ENCODE data around the gene HECW1. TPM values are rescaled to one million over a fixed set of nuclear protein-coding genes. Genes with fewer than 3 reads are reported as not detected.

The HECW1 gene
- total RNA-seq, 1 experiment from 2014 or later, result 6.7 TPM

DNA sequence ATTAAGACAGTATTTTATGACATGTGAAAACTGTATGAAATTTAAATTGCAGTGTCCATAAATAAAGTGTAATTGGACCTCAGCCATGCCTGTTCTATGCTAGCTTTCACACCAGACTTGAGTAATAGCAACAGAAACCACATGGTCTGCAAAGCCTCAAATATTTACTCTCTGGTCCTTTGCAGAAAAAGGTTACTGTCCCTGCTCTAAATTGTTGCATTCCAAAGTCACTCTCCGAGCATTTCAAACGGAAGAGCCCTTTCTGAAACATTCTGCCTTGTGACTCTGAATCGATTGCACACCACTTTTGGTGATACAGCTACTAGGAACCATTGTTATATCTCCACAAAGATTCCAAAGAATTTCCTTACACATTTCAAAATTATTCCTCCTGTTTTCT is 389.4 kb downstream of the HECW1 start:
- peak; percentile 80 for DNase-seq (ENCODE audit: low read depth)

DNA sequence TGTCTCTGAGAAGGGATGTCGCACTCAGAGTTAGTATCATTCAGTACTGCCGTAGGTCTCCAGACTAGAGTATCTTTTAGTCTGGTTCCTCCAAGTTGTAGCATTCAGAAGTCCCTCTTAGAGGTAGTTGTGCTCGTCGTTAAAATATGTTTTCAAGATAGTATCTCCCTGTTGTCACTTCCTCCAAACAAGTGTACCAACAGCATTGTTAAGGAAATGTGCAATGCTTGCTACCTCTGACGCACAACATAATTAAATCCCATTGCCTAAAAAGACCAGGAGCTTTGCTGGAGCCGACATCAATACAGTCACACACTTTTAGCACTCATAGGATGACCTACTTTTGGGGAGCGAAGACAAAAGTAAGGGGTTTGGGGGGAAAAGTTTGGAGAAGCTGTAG is 390.5 kb downstream of the HECW1 start:
- no peak for DNase-seq (ENCODE audit: low read depth)

DNA sequence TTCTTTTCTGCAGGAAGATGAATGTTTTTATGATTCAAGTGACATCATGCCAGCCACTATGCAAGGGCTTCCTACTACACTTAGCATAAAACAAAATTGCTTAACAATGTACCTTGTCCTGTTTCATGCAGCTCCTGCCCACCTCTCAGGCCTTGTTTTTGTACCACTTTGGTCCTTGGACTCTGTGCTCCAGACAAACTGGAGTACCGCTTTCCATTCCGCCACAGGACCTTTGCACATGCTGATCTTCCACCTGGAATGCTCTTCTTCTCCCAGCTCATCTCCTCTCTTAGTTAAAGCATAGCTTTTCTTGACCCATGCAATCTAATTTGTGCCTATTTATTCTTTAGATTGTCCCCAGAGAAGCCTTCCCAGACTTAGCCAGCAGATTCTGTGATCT is 393.0 kb downstream of the HECW1 start:
- DNase-seq (ENCODE audit: low read depth), result no peak

DNA sequence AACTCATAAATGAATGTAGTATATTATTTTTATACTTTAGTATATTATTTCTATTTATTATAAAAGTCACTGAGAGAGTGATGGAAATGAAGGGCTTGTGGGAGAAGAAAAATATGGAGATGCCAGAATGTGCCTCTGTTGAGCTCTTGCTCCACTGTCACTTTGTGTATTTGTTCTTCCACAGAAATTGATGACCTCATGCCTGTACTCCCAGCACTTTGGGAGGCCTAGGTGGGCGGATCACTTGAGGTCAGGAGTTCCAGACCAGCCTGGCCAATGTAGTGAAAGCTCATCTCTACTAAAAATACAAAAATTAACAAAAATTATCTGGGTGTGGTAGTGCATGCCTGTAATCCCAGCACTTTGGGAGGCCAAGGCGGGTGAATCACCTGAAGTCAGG is 394.0 kb downstream of the HECW1 start:
- no peak for DNase-seq (ENCODE audit: low read depth)

DNA sequence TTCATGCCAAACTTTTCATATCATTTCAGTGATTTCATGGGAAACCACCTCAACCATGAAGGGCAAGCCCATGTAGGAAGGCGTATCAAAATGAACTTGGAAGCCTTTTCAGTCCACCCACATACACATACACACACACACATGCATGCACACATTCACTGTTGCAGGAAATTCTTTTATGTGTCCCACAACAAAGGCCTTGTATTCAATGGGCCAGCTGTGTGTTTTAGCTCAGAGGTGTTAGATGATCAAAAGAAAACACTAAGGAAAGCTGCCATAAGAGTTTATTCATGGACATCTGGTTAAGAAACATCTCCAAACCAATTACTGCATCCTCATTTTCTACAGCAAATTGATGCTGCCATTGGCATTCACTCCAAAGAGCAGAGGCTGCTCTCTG is 396.0 kb downstream of the HECW1 start:
- no peak for DNase-seq (ENCODE audit: low read depth)

DNA sequence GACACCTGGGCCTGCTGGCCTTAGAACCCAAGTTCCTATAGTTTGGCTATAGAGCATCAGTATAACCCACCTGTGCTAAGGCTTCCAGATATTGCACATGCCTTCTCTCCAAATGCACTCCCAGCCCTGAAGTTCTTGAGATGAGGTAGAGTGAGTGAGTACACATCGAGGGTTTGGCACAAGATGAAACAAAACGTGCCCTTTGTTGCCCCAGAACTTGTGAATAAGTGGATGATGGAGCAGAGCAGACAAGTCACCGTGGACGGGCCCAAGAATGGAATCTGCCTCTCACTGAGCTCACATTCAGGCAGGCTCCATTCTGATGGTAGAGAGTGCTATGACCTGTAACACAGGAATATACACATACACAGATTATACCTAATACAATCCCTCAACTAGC is 397.5 kb downstream of the HECW1 start:
- DNase-seq (ENCODE audit: low read depth), result peak; percentile 12

DNA sequence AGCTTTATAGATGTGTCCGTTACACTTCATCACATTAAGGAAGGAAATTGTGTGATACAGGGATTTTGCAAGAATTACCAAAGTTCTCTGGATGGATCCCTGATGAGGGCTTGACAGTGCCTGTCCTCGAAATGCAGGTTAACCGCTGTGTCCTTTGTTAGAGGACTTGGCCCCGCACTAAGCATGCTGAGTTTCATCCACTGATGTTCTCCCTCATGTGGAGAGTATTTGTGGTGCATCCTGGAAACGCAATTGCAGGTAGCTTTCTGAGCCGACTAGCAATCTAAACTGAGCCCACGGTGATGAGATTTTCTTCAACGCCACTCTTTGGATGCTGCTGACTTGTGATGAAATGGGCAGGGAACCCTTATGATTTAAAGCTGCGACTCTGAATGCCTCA is 398.6 kb downstream of the HECW1 start:
- no peak for DNase-seq (ENCODE audit: low read depth)

DNA sequence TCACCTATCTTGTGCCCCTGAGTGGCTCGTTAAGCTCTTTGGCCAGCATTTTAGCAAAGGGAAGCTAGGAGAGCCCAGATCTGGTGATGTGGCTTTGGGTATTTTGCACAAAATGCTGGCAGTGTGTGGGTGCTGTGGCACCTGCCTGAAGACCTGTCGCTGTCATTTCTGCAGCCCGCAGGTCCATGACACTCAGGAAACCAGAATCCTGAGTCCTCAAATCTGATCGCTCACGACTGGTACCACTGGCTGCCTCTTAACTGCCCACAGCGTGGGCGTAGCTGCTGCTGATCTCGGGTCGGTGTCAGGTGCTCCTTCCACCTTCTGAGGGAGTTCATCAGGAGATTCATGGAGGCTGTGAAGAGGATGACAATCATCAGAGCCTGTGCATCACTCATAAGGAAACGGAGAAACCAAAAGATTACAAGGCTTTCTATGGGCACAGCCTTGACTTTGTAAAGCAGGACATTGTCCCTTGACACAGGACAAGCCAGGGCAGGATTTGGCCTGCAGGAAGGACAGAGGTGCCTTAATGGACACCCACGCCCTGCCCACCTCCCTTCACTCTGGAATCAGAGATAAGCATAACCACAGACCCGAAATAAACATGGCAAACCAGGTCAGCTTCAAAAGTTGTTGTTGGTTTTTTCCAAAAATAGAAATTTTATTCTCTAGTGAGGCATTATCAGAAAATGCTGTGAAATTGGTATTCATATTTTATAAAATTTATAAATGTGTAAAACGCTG is 399.5 kb downstream of the HECW1 start:
- no peak for DNase-seq (ENCODE audit: low read depth)

DNA sequence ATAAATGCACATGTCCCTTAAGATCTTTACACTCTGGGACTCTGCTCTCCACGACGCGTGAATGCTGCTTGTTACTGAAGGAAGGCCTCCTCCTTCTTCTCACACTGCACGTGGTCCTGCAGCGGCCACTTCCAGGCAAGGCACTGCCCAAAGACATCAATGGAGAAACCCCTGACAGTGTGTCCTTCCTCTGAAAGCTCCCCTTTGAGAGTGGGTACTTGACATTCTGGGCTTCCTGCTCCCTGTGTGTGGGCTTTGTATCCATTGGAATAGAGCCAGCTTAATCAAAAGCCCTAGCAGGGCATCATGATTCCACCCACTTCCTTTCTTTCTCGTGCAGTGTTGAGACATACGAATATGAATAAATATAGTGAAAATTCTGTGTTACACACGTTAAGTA is 400.8 kb downstream of the HECW1 start:
- no peak for DNase-seq (ENCODE audit: low read depth)

DNA sequence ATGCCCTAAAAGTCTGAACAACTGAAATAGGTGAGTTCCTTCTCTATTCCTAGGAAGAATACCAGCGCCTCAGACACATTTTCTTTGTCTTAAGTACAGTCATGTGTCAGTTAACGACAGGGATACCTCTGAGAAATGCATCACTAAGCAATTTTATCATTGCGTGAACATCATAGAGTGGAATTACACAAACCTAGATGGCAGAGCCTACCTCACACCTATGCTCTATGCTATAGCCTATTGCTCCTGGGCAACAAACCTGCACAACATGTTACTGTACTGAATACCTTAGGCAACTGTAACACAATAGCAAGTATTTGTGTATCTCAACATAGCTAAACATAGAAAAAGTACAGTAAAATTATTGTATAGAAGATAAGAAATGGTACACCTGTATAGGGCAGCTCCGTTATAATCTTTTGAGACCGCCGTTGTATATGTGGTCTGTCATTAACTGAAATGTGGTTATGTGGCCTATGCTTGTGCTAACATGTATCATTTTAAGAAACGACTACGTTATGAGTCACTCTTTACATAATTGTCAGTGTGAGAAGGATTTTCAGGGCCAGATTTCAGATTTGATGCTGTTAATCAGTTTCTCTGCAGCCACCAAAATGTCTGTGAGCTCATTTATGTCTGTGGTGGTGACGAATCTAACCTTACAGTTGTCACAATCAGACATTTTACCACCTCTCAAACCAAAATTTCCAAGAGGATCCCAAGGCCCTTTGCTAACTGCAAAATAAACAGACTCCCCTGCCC is 404.3 kb downstream of the HECW1 start:
- peak; percentile 63 for DNase-seq (ENCODE audit: low read depth)

DNA sequence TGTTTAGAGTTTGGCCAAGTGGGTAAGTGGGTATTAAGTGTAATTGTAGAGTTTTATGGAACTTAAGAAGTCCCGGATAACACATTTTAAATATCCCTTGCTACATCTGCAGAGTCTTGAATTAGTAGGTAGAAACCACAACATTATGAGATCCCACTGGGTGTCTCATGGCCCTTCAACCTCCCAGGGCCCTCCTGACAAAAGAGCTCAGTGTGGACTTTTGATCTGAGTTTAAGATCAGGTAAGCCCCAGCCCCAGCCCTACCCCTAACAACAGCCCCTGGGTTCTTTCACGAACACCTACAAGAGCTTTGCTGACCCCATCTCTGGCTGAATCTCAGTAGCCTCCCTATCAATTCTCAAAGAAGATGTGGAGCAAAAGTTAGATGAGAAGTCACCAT is 405.0 kb downstream of the HECW1 start:
- DNase-seq (ENCODE audit: low read depth), result no peak

DNA sequence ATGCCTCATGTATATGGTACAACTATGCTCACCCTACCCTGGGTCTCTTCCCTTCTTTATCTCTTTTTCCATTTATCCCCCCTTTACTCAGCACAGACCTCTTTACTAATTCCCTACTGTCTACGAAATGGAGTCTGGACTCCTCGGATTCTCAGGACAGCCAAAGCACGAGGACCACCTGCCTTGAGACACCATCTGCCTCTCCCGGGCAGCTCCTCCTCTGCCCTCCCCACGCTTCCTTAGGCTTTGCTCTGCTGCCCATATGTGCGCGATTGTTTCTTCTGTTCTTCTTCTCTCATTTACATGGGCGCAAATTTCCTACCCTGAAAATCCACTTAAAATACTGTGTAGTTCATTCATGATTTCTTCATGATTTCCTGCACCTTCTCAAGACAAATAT is 407.8 kb downstream of the HECW1 start:
- no peak for DNase-seq (ENCODE audit: low read depth)

DNA sequence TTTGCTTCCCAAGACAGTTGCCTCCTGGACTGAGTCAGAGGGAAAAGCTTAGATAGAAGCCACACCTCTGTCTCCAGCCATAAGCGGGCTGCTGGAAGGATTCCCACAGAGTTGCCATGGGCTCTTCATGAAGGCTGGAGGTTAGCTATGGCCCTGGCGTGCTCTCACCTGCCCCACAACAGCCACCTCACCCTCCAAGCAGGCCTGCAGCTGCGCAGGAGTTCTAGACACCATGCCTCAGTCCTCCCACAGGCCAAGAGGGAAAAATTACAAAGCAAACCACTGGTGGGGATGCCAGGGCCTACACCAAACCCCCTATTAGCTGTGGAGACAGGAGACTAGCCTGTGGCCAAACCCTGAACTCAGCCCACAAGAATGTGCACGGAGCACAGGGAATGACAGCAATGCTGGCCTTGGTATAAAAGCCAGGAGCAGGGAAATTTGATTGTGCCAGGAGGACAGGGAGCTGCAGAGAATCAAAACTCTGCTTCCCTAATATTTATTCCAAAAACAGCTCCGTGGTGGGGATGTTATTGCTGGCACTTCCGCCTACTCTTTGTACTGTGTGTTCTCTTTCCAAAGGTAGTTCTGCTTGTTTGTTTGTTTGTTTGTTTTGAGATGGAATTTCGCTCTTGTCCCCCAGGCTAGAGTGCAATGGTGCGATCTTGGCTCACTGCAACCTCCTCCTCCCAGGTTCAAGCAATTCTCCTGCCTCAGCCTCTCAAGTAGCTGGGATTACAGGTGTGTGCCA is 410.1 kb downstream of the HECW1 start:
- DNase-seq (ENCODE audit: low read depth), result peak; percentile 96

DNA sequence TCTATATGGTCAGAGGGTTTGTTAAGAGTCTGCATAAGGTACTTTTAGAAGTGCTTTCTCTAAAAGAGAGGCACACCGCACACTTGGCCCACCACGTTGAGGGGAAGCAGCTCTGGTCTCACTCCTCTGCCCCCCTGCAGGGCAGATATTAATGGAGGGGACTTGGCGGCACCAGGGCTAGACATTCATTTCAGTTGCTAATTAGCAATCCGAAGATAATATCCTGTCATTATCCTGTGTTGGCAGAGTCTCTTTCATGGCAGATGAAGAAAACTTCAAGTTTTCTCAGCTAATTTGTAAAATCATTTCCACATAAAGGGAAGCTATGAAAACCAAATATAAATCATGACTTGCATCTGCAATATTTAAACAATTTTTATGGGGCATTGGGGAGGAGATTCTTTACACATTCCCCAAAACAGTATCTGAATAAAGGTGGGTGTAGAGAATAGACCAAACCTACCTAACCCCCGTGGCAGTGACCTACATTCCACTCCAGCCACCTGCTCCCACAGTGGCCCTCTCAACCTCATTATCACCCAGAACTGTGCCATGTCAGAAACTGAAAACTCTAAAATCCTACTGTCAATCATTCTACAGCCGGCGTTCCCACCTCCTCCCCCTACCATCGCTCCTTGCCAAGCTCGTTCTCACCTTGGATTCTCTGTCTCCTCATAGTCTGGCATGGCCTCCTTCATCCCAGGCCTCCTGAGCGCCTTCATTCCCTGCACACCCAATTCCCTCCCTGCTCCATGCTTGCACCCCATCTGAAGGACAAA is 416.3 kb downstream of the HECW1 start:
- no peak for DNase-seq (ENCODE audit: low read depth)

DNA sequence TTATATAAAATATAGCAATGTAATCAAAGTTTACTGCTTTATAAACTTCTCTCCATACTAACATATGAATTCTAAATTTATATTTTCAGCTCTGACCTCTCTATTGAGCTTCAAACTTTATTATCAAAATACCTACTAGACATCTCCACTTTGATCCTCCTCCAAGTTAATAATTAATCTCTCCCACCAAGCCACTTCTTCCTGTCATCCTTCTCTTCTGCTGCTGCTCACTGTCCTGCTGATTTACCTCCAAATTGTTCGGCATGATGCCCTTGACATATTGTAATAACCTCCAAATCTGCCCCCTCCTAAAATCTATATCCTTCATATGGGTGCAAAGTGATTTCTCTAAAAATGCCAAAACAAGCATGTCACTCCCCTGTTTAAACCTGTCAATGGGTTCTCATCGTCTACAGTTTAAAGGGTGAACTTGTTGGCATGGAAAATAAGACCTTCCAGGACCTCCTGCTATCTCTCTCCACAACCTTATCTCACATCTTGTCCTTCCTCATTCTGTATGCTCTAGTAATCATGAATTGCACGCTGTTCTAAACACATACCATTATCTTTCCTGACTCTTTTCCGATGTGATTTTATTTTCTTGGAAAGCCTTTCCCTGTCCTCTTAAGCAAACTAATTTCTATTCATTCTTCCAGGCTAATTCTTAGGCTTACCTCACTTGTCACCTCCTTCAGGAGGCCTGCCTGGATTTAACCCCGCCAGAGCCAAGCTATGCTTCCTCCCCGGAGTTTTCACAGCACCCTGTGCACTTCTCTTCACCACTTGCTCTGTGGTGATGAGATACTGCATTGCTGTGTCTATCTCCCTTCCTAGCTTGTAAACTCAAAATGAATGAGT is 418.3 kb downstream of the HECW1 start:
- no peak for DNase-seq (ENCODE audit: low read depth)

DNA sequence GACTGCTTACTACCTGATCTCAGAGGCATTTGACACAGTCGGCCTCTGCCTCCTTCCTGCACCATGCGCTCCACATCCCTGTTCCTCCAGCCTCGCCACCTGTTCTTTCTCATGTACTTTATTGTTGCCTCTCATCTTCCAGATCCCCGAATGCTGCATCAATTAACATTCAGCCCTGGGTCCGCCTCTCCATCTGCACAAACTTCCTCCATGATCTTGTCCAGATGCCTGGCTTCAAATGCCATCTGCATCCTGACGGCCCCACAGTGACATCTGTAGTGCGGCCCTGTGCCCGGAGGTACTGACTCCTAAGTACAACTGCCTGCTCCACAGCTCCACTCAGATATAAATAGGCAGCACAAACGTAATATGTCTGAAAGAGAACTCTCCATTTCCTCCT is 419.3 kb downstream of the HECW1 start:
- DNase-seq (ENCODE audit: low read depth), result no peak

DNA sequence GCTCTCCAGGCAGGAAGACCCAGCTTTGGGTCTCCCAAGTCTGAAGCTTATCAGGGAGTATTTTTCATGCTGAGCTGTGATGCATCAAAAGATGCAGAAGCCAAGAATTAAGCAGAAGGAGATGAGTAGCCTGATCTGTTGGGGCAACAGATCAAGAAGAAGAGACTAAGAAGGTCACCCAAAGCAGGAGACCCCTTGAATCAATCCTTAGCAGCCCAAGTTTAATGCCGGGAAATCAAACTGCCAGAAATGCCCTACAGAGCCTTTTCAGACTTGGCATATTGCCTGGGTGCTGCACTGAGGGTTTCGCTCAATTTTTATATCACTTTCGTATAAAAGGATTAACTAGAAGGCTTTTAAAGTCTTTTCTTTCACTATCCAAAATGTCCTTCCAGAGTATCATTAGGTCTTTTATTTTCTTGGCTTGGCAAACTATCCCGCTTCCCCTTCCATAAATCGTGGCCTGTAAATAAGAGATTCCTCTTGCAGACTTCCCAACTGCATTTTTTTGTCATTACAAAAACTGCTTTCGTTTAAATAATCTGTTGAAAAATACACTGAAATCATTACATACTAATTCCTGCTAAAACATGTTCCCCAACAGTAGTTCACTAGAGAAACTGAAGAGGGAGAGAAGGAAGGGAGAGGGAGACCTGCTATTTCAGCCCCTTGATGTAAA is 421.5 kb downstream of the HECW1 start:
- DNase-seq (ENCODE audit: low read depth), result peak; percentile 15

DNA sequence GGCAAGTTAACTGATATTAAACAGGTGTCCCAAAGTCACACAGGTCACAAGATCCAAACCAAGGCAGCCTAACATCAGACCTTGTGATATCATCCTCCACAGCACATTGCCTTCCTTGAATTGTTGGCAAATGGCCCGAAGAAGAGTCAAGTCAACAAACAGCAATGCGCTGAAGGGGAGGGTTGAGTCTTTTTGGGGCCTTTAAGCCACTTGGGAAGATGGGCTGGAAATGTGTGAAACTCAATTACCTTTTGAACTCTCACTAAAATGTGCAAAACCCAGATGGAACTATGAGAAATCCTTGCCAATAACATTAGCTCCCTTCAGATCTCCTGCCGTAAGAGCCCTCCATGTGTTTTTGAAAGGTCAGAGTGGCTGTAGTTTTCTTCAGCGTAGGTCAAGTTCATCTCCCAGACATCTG is 422.6 kb downstream of the HECW1 start:
- peak; percentile 56 for DNase-seq (ENCODE audit: low read depth)

DNA sequence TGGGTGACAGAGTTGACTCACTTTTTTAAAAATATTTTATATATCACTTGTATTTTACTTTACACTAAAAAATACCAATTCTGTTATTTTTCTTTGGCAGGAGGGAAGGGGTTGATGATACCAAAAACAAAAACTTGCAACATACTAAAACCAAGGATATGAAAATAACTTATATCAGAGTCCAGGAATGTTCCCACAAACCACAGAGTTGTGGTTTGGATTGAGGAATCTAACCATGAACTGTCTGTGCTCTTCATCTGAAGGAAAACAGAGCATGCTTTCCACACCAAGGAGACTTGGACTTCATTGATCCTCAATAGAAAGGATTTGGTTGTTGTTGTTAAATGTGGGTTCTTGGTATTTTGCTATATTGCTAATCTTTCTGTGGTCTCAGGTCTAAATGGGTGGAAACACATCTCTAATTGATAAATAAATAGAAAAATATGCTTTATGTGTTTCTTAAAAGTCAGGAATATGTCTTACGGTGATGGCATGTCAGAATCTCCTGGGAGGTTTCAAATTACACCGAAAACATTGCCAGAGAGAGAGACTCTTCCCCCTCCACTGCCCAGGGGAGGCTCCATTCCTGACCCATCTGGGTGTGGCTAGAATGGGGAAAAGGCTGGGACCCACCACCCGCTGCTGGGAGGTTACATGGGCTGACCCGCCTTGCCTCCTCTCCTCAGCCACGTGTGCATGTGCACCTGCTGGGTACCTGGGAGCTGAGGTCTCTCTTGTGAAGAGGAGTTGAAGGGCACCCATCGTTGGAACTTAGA is 423.6 kb downstream of the HECW1 start:
- peak; percentile 86 for DNase-seq (ENCODE audit: low read depth)

DNA sequence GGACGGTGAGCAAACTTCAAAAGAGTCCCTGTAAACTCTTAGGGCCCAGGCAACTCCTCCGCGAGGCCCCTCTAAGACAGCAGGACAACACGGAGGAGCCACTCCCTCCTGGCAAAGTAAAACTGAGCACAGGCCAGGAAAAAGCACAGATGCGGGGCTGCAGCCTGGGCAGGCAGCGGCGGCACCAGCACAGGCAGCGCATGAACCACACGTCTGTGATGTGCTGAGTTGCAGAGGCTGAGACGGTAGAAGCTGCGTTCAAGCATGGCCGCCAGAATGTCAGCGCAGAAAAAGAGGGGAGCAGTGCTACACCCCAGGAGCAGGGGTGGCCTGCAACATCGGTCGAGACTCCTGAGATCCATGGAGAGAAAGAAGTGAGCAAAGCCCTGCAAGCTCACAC is 424.3 kb downstream of the HECW1 start:
- DNase-seq (ENCODE audit: low read depth), result no peak
